Measurements from ENCODE around the gene PDE3B.
"Not testable (repeated sequence)": the region's sequence is repeated elsewhere in the genome, so short reads cannot be mapped to it uniquely, and the experiment has no call there.

The PDE3B gene

GRCh38 chr11:14882196-14882595 is 238.6 kb downstream of the PDE3B start:
- no peak for DNase-seq

GRCh38 chr11:14883683-14884082 is 240.1 kb downstream of the PDE3B start:
- not testable (repeated sequence) for DNase-seq

- no peak for DNase-seq
Measured at GRCh38 chr11:14884667-14885273, 241.2 kb downstream of the PDE3B start.

GRCh38 chr11:14886513-14886912 is 242.9 kb downstream of the PDE3B start:
- DNase-seq, result no peak

- peak; percentile 15 to 87 (median 77) for DNase-seq
Measured at GRCh38 chr11:14891143-14892035, 247.8 kb downstream of the PDE3B start.

- DNase-seq, result peak; percentile 54 to 96 (median 90)
Measured at GRCh38 chr11:14892036-14892556, 248.5 kb downstream of the PDE3B start, which contains the start of gene CYP2R1. Gene CYP2R1, minus strand, starts transcription at chr11:14892231. Its CDS starts 26 bp downstream, at chr11:14892205.

- DNase-seq, result no peak
Measured at GRCh38 chr11:14892577-14892976, 249.0 kb downstream of the PDE3B start.

- peak in 12 of 58 donors; percentile 2 to 37 (median 11) for DNase-seq
Measured at GRCh38 chr11:14894657-14895598, 251.3 kb downstream of the PDE3B start.

- no peak for DNase-seq
Measured at GRCh38 chr11:14898355-14898754, 254.8 kb downstream of the PDE3B start.

GRCh38 chr11:14898906-14899305 is 255.3 kb downstream of the PDE3B start:
- DNase-seq, result no peak

GRCh38 chr11:14902650-14903350 is 259.2 kb downstream of the PDE3B start:
- DNase-seq, result no peak

- peak in 47 of 58 donors; percentile 16 to 77 (median 43) for DNase-seq
Measured at GRCh38 chr11:14904745-14905103, 261.1 kb downstream of the PDE3B start.

GRCh38 chr11:14905104-14906033 is 261.8 kb downstream of the PDE3B start:
- peak in 15 of 58 donors; percentile 7 to 48 (median 29) for DNase-seq

GRCh38 chr11:14906578-14906977 is 263.0 kb downstream of the PDE3B start:
- no peak for DNase-seq

GRCh38 chr11:14906993-14907392 is 263.4 kb downstream of the PDE3B start:
- DNase-seq, result no peak

GRCh38 chr11:14907411-14908213 is 264.0 kb downstream of the PDE3B start:
- DNase-seq, result peak in 50 of 58 donors; percentile 11 to 87 (median 44)

GRCh38 chr11:14908214-14908880 is 264.7 kb downstream of the PDE3B start:
- peak in 16 of 58 donors; percentile 5 to 47 (median 16) for DNase-seq

- no peak for DNase-seq
Measured at GRCh38 chr11:14914536-14914935, 270.9 kb downstream of the PDE3B start.
